ENCODE results near the gene PRMT9. TPM values are rescaled to one million over a fixed set of nuclear protein-coding genes. Genes with fewer than 3 reads are reported as not detected.

The PRMT9 gene
- total RNA-seq, 4 donors from 2014 or later: 0.60 to 17.1 (median 4.8) TPM

DNA sequence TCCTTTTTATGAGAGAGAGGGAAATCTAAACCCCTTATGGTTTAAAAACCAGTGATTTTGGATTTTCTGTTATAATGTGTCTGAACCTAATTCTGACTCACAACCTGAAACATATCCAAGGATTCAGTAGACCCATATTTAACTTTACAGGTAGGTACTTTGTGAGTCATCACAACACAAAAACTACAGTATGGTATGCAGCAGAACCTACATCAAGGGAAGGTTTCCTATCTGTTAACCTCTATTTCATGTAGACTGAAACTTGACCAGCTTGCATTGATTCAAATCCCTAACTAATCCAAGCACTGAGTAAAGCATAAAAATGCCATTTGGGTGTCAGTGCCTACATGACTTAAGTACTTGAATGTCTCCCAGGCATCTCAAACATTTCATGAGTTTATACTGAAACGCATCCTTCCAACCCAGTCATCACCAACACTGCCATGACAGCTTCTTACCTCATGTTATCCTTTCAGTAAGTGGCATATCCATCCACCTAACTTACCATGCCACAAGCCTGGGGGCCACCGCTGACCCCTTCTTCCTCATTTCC is 43.6 kb upstream of the PRMT9 start:
- Histone ChIP-seq H3K9me3 (no peaks in the 10 kb centered on the region), H3K36me3 (no peaks in the 10 kb centered on the region), H3K4me1 (peaks cover 0 to 4% (median under 1%) of the 10 kb centered on the region in 4 donors), H3K27me3 (peaks cover 19% of the 10 kb centered on the region), H3K27ac (no peak overlapping the region), H3K4me3 (no peak overlapping the region)
- intact Hi-C loops (cut with DNase I; ENCODE audit: low total_unique reads): no loop called here
- in situ Hi-C loops (cut with MboI; ENCODE audit: low pct_ligation_motif_present in 1 of 4, low pct_unique_long_range_greater_than_20kb in 1 of 4, low sequenced_read_pairs in 3 of 4): no loop called here
- no peak for DNase-seq
- TF ChIP-seq CTCF (IDR thresholded peaks at IDR 0.05): no peak
- no peak for TF ChIP-seq POLR2AphosphoS5 (IDR thresholded peaks at IDR 0.05)
- TF ChIP-seq POLR2A (IDR thresholded peaks at IDR 0.05): no peak
- TF ChIP-seq EP300 (IDR thresholded peaks at IDR 0.05; ENCODE audit: low read depth): no peak
- 90% methylated on average over 2 of the region's 2 CpGs; no CpG with 5 or more reads in 1 of the 2 donors for WGBS, 2 donors (ENCODE audit: low coverage in 1 of 2)

- no peaks in the 10 kb centered on the region for H3K9me3 ChIP-seq
- WGBS, 2 donors (ENCODE audit: low coverage in 1 of 2): 67 to 88% methylated on average over 1 to 4 of the region's 4 CpGs
- TF ChIP-seq POLR2A (IDR thresholded peaks at IDR 0.05) (no peak), CTCF (IDR thresholded peaks at IDR 0.05) (no peak), POLR2AphosphoS5 (IDR thresholded peaks at IDR 0.05) (no peak), EP300 (IDR thresholded peaks at IDR 0.05; ENCODE audit: low read depth) (no peak)
- H3K4me3 ChIP-seq: no peak overlapping the region
- H3K36me3 ChIP-seq: no peaks in the 10 kb centered on the region
- peaks cover 7% of the 10 kb centered on the region for H3K27me3 ChIP-seq
- H3K27ac ChIP-seq: no peak overlapping the region
- intact Hi-C loops (cut with DNase I; ENCODE audit: low total_unique reads) (no loop called here), in situ Hi-C loops (cut with MboI; ENCODE audit: low pct_ligation_motif_present in 1 of 4, low pct_unique_long_range_greater_than_20kb in 1 of 4, low sequenced_read_pairs in 3 of 4) (no loop called here)
- no peaks in the 10 kb centered on the region for H3K4me1 ChIP-seq
- no peak for DNase-seq
Observed at GRCh38 chr4:147725673-147726072, 41.7 kb upstream of the PRMT9 start.

- intact Hi-C loops (cut with DNase I; ENCODE audit: low total_unique reads): no loop called here
Observed at GRCh38 chr4:147724468-147725201, 40.7 kb upstream of the PRMT9 start.

More at GRCh38 chr4:147724468-147725201, 40.7 kb upstream of the PRMT9 start:
- H3K4me3 ChIP-seq: no peak overlapping the region
- H3K27ac ChIP-seq: no peak overlapping the region
- in situ Hi-C loops (cut with MboI; ENCODE audit: low pct_ligation_motif_present in 1 of 4, low pct_unique_long_range_greater_than_20kb in 1 of 4, low sequenced_read_pairs in 3 of 4): no loop called here
- H3K27me3 ChIP-seq: no peaks in the 10 kb centered on the region
- TF ChIP-seq POLR2AphosphoS5 (IDR thresholded peaks at IDR 0.05) (no peak), POLR2A (IDR thresholded peaks at IDR 0.05) (no peak), CTCF (IDR thresholded peaks at IDR 0.05) (no peak), EP300 (IDR thresholded peaks at IDR 0.05; ENCODE audit: low read depth) (no peak)
- H3K36me3 ChIP-seq: no peaks in the 10 kb centered on the region
- DNase-seq: no peak
- no peaks in the 10 kb centered on the region for H3K9me3 ChIP-seq
- 57 to 78% methylated on average over 6 to 13 of the region's 13 CpGs for WGBS, 2 donors (ENCODE audit: low coverage in 1 of 2)
- H3K4me1 ChIP-seq: no peaks in the 10 kb centered on the region
